Upper lobe of left lung (tissue), 6 donors: Measurements from ENCODE around the gene SRGAP3. TPM values are rescaled to one million over a fixed set of nuclear protein-coding genes. Genes with fewer than 3 reads are reported as not detected.

Experiments
- ATAC-seq, 2 donors: fragments of 200-7000 bp; cut with Tn5 transposase; one replicate each; pipeline ENCODE4 v1.9.1; 2022; ENCODE audit warnings: mild to moderate bottlenecking in 2 of 2, moderate library complexity in 2 of 2; ENCODE audit not compliant: low FRiP score in 2 of 2
- DNase-seq, 2 donors: peaks; one replicate each; pipeline ENCODE4 v3.0.0-alpha.2; 2019 to 2020
- H3K27ac ChIP-seq, 4 donors: fragments of 200-600 bp; sonication (generic); one replicate each; pipeline ENCODE4 v1.5.1; 2016 to 2019
- H3K27me3 ChIP-seq, 4 donors: fragments of 200-600 bp; sonication (generic); one replicate each; pipeline ENCODE4 v1.5.1; 2017 to 2019
- H3K36me3 ChIP-seq, 4 donors: fragments of 200-600 bp; sonication (generic); one replicate each; pipeline ENCODE4 v1.5.1; 2016 to 2019
- H3K4me1 ChIP-seq, 4 donors: fragments of 200-600 bp; sonication (generic); one replicate each; pipeline ENCODE4 v1.5.1; 2018 to 2019
- H3K4me3 ChIP-seq, 4 donors: fragments of 200-600 bp; sonication (generic); one replicate each; pipeline ENCODE4 v1.5.1; 2017 to 2019; ENCODE audit warnings: mild to moderate bottlenecking in 2 of 4, moderate library complexity in 1 of 4
- H3K9me3 ChIP-seq, 4 donors: fragments of 200-600 bp; sonication (generic); one replicate each; pipeline ENCODE4 v1.5.1; 2018 to 2019
- CTCF ChIP-seq, 6 experiments: fragments of 450-650 bp in 4 of 6; fragments of 200-600 bp in 2 of 6; sonication (generic) in 2 of 6; IDR thresholded peaks; one replicate each; pipeline ENCODE4 v1.5.1; 2016 to 2019; ENCODE audit warnings: antibody characterized with exemption in 6 of 6
- EP300 ChIP-seq, 4 donors: sonication (generic); formaldehyde crosslinking; IDR thresholded peaks; one replicate each; pipeline ENCODE4 v1.5.1; 2017; ENCODE audit warnings: antibody characterized with exemption in 4 of 4, control low read depth in 2 of 4
- POLR2A ChIP-seq, 4 donors: fragments of 450-650 bp; IDR thresholded peaks; one replicate each; pipeline ENCODE4 v1.5.1; 2016 to 2017; ENCODE audit warnings: antibody characterized with exemption in 4 of 4, mild to moderate bottlenecking in 2 of 4
- POLR2AphosphoS5 ChIP-seq, 2 donors: sonication (generic); formaldehyde crosslinking; IDR thresholded peaks; one replicate each; pipeline ENCODE4 v1.5.1; 2017; ENCODE audit warnings: antibody characterized with exemption in 2 of 2
- WGBS, 2 donors: methylation state at CpG; one replicate each; pipeline ENCODE4 v1.1.5; 2017 to 2018; 5-methylcytosine and 5-hydroxymethylcytosine counted together
- total RNA-seq, 6 donors: library from RNA; depleted of rRNA in 4 of 6; stranded (reverse); fragments of >200 nt in 4 of 6; gene quantifications; one replicate each; pipeline versions ENCODE4 v1.1.0 to v1.2.1, GENCODE V29; 2016 to 2021
- donor health status: DM: no; HTN: no; CAD: no; lungs with moderate emphysema.
- donor health status: DM: no; HTN: yes; CAD: no; lungs with severe emphysema.

The SRGAP3 gene
- total RNA-seq, 6 donors from 2014 or later: 4.6 to 29.6 (median 11.4) TPM

DNA sequence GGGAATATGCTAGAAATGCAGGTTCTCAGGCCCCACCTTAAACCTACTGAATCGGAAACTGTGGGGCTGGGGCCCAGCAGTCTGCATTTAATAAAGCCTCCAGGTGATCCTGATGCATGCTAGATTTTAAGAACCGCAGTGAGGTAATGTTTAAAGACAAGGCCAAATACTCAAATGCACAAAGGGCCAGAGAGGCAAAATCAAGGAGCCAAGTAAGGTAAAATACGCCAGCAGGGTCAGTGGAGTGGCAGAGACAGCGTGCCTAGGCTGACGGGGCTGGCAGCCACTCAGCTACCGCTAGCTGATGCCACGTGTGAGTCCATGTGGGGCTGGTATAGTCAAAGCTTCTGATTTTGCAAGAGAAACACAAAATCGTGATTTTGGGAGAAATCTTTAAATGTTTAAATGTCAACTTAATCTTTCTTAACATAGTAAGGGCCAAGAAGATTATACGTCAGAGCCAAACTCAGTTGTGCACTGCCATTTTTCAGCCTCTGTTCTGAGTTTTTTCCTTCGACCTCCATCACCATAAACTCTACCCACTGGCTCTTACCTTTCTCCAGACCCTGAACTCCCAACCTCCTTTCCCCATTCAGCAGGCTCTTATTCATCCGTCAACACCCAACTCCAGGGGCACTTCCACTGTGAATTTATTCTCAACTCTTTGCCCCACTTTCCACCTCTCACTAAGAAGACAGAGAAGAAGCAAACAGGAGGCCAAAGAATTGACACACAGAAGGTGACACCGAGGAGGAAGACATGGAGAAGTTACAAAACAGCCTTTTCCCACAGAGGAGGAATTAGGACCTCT, 149.5 kb downstream of the SRGAP3 start:
- Histone ChIP-seq H3K27me3 (no peaks in the 10 kb centered on the region), H3K36me3 (no peaks in the 10 kb centered on the region), H3K4me1 (no peaks in the 10 kb centered on the region), H3K27ac (no peak overlapping the region), H3K4me3 (no peak overlapping the region), H3K9me3 (no peaks in the 10 kb centered on the region)
- WGBS, 2 donors: 80 to 88% methylated on average over 12 of the region's 12 CpGs
- no peak for ATAC-seq
- peak in 1 of 2 donors; percentile 25 for DNase-seq
- TF ChIP-seq POLR2AphosphoS5 (IDR thresholded peaks at IDR 0.05) (no peak), CTCF (IDR thresholded peaks at IDR 0.05) (no peak), POLR2A (IDR thresholded peaks at IDR 0.05) (no peak), EP300 (IDR thresholded peaks at IDR 0.05) (no peak)

- H3K9me3 ChIP-seq: no peaks in the 10 kb centered on the region
- TF ChIP-seq POLR2AphosphoS5 (IDR thresholded peaks at IDR 0.05): no peak
- TF ChIP-seq EP300 (IDR thresholded peaks at IDR 0.05): no peak
- TF ChIP-seq CTCF (IDR thresholded peaks at IDR 0.05): no peak
- TF ChIP-seq POLR2A (IDR thresholded peaks at IDR 0.05): no peak
- H3K27me3 ChIP-seq: no peaks in the 10 kb centered on the region
- no peak overlapping the region for H3K4me3 ChIP-seq
- no peaks in the 10 kb centered on the region for H3K4me1 ChIP-seq
- H3K36me3 ChIP-seq: no peaks in the 10 kb centered on the region
- DNase-seq: no peak
- WGBS, 2 donors: 55 to 81% methylated on average over 17 of the region's 17 CpGs
- H3K27ac ChIP-seq: no peak overlapping the region
- ATAC-seq: no peak
Observed at GRCh38 chr3:9098716-9099675, 150.4 kb downstream of the SRGAP3 start.

GRCh38 chr3:9097495-9097894, 152.0 kb downstream of the SRGAP3 start:
- Histone ChIP-seq H3K27me3 (no peaks in the 10 kb centered on the region), H3K9me3 (no peaks in the 10 kb centered on the region), H3K4me3 (no peak overlapping the region), H3K27ac (no peak overlapping the region), H3K4me1 (no peaks in the 10 kb centered on the region), H3K36me3 (no peaks in the 10 kb centered on the region)
- no peak for DNase-seq
- no peak for TF ChIP-seq EP300 (IDR thresholded peaks at IDR 0.05)
- TF ChIP-seq CTCF (IDR thresholded peaks at IDR 0.05): no peak
- no peak for TF ChIP-seq POLR2A (IDR thresholded peaks at IDR 0.05)
- no peak for TF ChIP-seq POLR2AphosphoS5 (IDR thresholded peaks at IDR 0.05)
- no peak for ATAC-seq
- WGBS, 2 donors: 88 to 96% methylated on average over 7 of the region's 7 CpGs

DNA sequence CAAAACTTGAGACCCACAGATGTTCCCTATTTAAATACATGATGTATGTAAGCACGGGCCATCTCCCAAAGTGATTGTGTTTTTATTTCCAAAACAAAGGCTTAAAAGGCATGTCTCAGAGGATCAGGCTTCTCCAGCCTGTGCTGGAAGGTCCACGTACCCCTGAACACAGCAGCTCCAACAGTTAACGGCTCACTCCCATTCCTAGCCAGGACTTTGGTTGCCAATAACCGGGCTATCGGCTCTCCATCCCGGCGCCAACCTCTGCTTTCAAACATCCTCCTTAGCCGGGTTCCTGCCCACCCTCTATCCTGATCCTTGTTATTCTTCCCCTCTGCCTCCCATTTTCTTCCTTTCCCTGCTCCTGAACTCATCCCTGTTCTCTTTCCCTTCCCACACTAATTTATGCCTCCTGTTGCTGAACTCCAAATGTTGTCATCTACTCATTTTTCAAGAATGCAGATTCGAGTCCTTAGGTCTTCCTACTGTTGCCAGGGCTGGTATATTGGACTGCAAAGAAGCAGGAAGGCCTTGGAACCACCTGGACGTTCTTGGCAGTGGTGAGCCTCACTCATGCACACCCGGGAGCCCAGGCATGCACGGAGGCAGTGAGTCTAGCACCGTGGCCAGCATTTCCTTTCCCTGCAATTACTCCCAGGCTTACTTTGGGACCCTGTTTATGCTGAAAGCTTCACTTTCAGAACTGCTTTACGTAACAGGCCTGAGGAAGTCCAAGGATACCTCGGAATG, 157.8 kb downstream of the SRGAP3 start:
- H3K4me3 ChIP-seq: no peak overlapping the region
- no peaks in the 10 kb centered on the region for H3K9me3 ChIP-seq
- no peak for DNase-seq
- peaks cover 11 to 19% (median 15%) of the 10 kb centered on the region in 4 donors for H3K4me1 ChIP-seq
- 65 to 69% methylated on average over 15 of the region's 15 CpGs for WGBS, 2 donors
- no peak for TF ChIP-seq POLR2A (IDR thresholded peaks at IDR 0.05)
- TF ChIP-seq CTCF (IDR thresholded peaks at IDR 0.05): no peak
- TF ChIP-seq EP300 (IDR thresholded peaks at IDR 0.05): no peak
- TF ChIP-seq POLR2AphosphoS5 (IDR thresholded peaks at IDR 0.05): no peak
- H3K36me3 ChIP-seq: no peaks in the 10 kb centered on the region
- no peak for ATAC-seq
- no peaks in the 10 kb centered on the region for H3K27me3 ChIP-seq
- no peak overlapping the region for H3K27ac ChIP-seq
